Heart left ventricle (tissue), 13 donors: ENCODE data around the gene RAX2.

Experiments used
- POLR2A ChIP-seq, 2 donors: fragments of 450-650 bp; IDR thresholded peaks; one replicate each; pipeline ENCODE4 v1.6.1; 2017; ENCODE audit warnings: antibody characterized with exemption in 2 of 2, mild to moderate bottlenecking in 2 of 2, moderate library complexity in 2 of 2
- TF ChIP-seq, protein P1 (sequence below), 12 donors: fragments of 200-600 bp; sonication (generic) in 4 of 12; IDR thresholded peaks; one replicate each; pipeline versions ENCODE4 v1.5.0 to v1.8.0; 2018 to 2022; ENCODE audit warnings: antibody characterized with exemption in 12 of 12, mild to moderate bottlenecking in 5 of 12
- donor health status: ischemic (EF 13 %, LVEDD 7.1; RV severe dilation, severe dysfunction).
- donor health status: DM: no; HTN: yes; CAD: no.
- donor health status: DM: no; HTN: no; CAD: no.
- donor health status: ischemic (EF 25% LVEDD 6.9; RV normal size, moderate dysfunction).
- donor health status: ischemic (EF 25% LVEDD 5.7; RV mildly dilated, moderate dysfunction).
- donor health status: ischemic (EF 35%, LVEDD 5.7; RV mildly dilated, moderate dysfunction).
- donor health status: nonischemic (EF 11% LVEDD 7.7; RV severe dilation, severe dysfunction).
- donor health status: DM: yes; HTN: yes; CAD: no.
- donor health status: PGD.
- donor health status: ischemic (EF 29% LVEDD 5.4; RV normal size, mild dysfunction).
- donor health status: nonischemic (EF 23%, LVEDD 6.1; RV moderate dilation, normal function).

DNA sequence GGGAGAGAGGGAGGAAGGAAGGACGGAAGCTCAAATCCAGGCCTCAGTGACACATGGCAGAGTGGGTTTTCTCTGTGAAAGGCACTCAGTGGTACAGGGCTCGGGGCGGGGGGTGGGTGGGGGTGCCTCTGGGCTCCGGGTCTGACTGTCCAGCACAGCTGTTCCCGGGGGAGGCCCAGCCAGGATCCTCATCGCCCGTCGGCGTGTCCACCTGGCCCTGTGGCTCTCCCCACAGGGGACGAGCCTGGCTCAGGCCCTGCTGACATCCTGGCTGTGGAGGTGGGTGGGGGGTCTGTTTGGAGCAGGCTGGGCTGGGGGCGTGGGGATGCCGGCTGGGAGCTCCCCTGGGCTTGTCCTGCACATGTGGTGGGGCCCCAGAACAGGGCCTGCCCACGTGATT, 32.4 kb upstream of the RAX2 start:
- TF ChIP-seq, protein P1, sequence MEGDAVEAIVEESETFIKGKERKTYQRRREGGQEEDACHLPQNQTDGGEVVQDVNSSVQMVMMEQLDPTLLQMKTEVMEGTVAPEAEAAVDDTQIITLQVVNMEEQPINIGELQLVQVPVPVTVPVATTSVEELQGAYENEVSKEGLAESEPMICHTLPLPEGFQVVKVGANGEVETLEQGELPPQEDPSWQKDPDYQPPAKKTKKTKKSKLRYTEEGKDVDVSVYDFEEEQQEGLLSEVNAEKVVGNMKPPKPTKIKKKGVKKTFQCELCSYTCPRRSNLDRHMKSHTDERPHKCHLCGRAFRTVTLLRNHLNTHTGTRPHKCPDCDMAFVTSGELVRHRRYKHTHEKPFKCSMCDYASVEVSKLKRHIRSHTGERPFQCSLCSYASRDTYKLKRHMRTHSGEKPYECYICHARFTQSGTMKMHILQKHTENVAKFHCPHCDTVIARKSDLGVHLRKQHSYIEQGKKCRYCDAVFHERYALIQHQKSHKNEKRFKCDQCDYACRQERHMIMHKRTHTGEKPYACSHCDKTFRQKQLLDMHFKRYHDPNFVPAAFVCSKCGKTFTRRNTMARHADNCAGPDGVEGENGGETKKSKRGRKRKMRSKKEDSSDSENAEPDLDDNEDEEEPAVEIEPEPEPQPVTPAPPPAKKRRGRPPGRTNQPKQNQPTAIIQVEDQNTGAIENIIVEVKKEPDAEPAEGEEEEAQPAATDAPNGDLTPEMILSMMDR (IDR thresholded peaks at IDR 0.05), result no peak
- no peak for TF ChIP-seq POLR2A (IDR thresholded peaks at IDR 0.05)
